Immature natural killer cell (primary cell): ENCODE measurements around the gene OR52N5. TPM values are rescaled to one million over a fixed set of nuclear protein-coding genes. Genes with fewer than 3 reads are reported as not detected.

Source experiments
- DNase-seq, 3 donors: peaks; one replicate each; pipeline ENCODE4 v3.0.0; 2022; ENCODE audit warnings: mixed read lengths in 1 of 3
- H3K27ac Mint-ChIP-seq, 6 donors: one replicate each; pipeline ENCODE4 v1.8.0; 2020; ENCODE audit warnings: mixed read lengths in 6 of 6, mild to moderate bottlenecking in 5 of 6, inconsistent platforms in 4 of 6, moderate library complexity in 3 of 6
- H3K27me3 Mint-ChIP-seq, 3 donors: one replicate each; pipeline ENCODE4 v1.8.0; 2020 to 2021; ENCODE audit warnings: low read depth in 3 of 3, mild to moderate bottlenecking in 3 of 3, mixed read lengths in 3 of 3, moderate library complexity in 3 of 3, inconsistent platforms in 1 of 3
- H3K36me3 Mint-ChIP-seq, 3 donors: one replicate each; pipeline ENCODE4 v1.8.0; 2020; ENCODE audit warnings: mixed read lengths in 3 of 3, inconsistent platforms in 2 of 3, mild to moderate bottlenecking in 2 of 3
- H3K4me1 Mint-ChIP-seq, 2 donors: one replicate each; pipeline ENCODE4 v1.8.0; 2020; ENCODE audit warnings: inconsistent platforms in 2 of 2, mild to moderate bottlenecking in 2 of 2, mixed read lengths in 2 of 2, moderate library complexity in 1 of 2
- H3K4me3 Mint-ChIP-seq, 5 donors: one replicate each; pipeline ENCODE4 v1.8.0; 2020; ENCODE audit warnings: mild to moderate bottlenecking in 5 of 5, mixed read lengths in 5 of 5, inconsistent platforms in 3 of 5, moderate library complexity in 3 of 5
- H3K9me3 Mint-ChIP-seq, 6 donors: one replicate each; pipeline ENCODE4 v1.8.0; 2020; ENCODE audit warnings: mild to moderate bottlenecking in 6 of 6, mixed read lengths in 6 of 6, inconsistent platforms in 4 of 6, moderate library complexity in 3 of 6
- polyA plus RNA-seq, 3 donors: library from polyadenylated mRNA; unstranded; fragments of 300-500 nt; fragmentation: Illumina TruSeq; gene quantifications; one replicate each; pipeline ENCODE4 v1.2.3, GENCODE V29; 2021

Gene OR52N5
- polyA plus RNA-seq, 3 donors from 2014 or later: not detected

- H3K27ac Mint-ChIP-seq: no peak overlapping the region
- peaks cover 0 to 5% (median 2%) of the 10 kb centered on the region in 3 donors for H3K27me3 Mint-ChIP-seq
- H3K4me3 Mint-ChIP-seq: no peak overlapping the region
- H3K36me3 Mint-ChIP-seq: no peaks in the 10 kb centered on the region
- no peak for DNase-seq
- H3K9me3 Mint-ChIP-seq: peaks cover 0 to 1% (median 0%) of the 10 kb centered on the region in 6 donors
- H3K4me1 Mint-ChIP-seq: no peaks in the 10 kb centered on the region
These were observed 33.3 kb downstream of the OR52N5 start for GRCh38 chr11:5749836-5750235.

DNA sequence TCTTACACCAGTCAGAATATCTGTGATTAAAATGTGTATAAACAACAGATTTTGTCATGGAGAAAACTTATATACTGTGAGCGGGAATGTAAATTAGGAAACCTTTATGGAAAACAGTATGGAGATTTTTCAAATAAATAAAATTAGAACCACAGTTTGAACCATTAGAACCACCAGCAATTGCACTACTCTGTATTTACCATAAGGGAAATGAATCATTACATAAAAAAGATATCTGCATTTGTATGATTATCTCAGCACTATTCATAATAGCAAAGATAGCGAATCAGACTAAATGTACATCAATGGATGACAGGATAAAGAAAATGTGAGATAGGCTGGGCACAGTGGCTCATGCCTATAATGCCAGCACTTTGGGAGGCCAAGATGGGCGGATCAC is 36.5 kb downstream of the OR52N5 start:
- DNase-seq: no peak
- no peak overlapping the region for H3K27ac Mint-ChIP-seq
- H3K27me3 Mint-ChIP-seq: peaks cover under 1 to 2% (median 1%) of the 10 kb centered on the region in 3 donors
- H3K36me3 Mint-ChIP-seq: peaks cover 0 to 9% (median 0%) of the 10 kb centered on the region in 3 donors
- H3K9me3 Mint-ChIP-seq: peaks cover 4 to 27% (median 13%) of the 10 kb centered on the region in 6 donors
- no peaks in the 10 kb centered on the region for H3K4me1 Mint-ChIP-seq
- H3K4me3 Mint-ChIP-seq: no peak overlapping the region

- H3K4me3 Mint-ChIP-seq: no peak overlapping the region
- peaks cover 4 to 10% (median 5%) of the 10 kb centered on the region in 3 donors for H3K27me3 Mint-ChIP-seq
- peaks cover 10 to 29% (median 21%) of the 10 kb centered on the region in 6 donors for H3K9me3 Mint-ChIP-seq
- peaks cover 4 to 22% (median 7%) of the 10 kb centered on the region in 3 donors for H3K36me3 Mint-ChIP-seq
- H3K4me1 Mint-ChIP-seq: no peaks in the 10 kb centered on the region
- no peak for DNase-seq
- H3K27ac Mint-ChIP-seq: no peak overlapping the region
These were observed 44.7 kb downstream of the OR52N5 start for GRCh38 chr11:5738431-5738830.

GRCh38 chr11:5737670-5738392 is 45.3 kb downstream of the OR52N5 start:
- Mint-ChIP-seq H3K36me3 (peaks cover 4 to 22% (median 7%) of the 10 kb centered on the region in 3 donors), H3K27me3 (peaks cover 4 to 10% (median 5%) of the 10 kb centered on the region in 3 donors), H3K4me1 (no peaks in the 10 kb centered on the region), H3K9me3 (peaks cover 10 to 27% (median 20%) of the 10 kb centered on the region in 6 donors), H3K4me3 (no peak overlapping the region), H3K27ac (no peak overlapping the region)
- DNase-seq: no peak

GRCh38 chr11:5737091-5737490 is 46.1 kb downstream of the OR52N5 start:
- H3K27ac Mint-ChIP-seq: no peak overlapping the region
- H3K27me3 Mint-ChIP-seq: peaks cover 4 to 10% (median 5%) of the 10 kb centered on the region in 3 donors
- H3K4me3 Mint-ChIP-seq: no peak overlapping the region
- no peaks in the 10 kb centered on the region for H3K4me1 Mint-ChIP-seq
- peaks cover 4 to 21% (median 7%) of the 10 kb centered on the region in 3 donors for H3K36me3 Mint-ChIP-seq
- H3K9me3 Mint-ChIP-seq: peaks cover 7 to 20% (median 15%) of the 10 kb centered on the region in 6 donors
- DNase-seq: no peak

- peaks cover under 1 to 7% (median 5%) of the 10 kb centered on the region in 3 donors for H3K27me3 Mint-ChIP-seq
- no peaks in the 10 kb centered on the region for H3K4me1 Mint-ChIP-seq
- DNase-seq: no peak
- peaks cover 0 to 13% (median 9%) of the 10 kb centered on the region in 6 donors for H3K9me3 Mint-ChIP-seq
- H3K4me3 Mint-ChIP-seq: no peak within 1 kb of the TSS
- H3K36me3 Mint-ChIP-seq: peaks cover 4 to 14% (median 6%) of the 10 kb centered on the region in 3 donors
- no peak within 1 kb of the TSS for H3K27ac Mint-ChIP-seq
These were observed 46.8 kb downstream of the OR52N5 start, which contains the start of gene OR56B1 for GRCh38 chr11:5736396-5736795. OR56B1 (plus strand) TSS chr11:5736448; CDS start chr11:5736517, 69 bp downstream.

DNA sequence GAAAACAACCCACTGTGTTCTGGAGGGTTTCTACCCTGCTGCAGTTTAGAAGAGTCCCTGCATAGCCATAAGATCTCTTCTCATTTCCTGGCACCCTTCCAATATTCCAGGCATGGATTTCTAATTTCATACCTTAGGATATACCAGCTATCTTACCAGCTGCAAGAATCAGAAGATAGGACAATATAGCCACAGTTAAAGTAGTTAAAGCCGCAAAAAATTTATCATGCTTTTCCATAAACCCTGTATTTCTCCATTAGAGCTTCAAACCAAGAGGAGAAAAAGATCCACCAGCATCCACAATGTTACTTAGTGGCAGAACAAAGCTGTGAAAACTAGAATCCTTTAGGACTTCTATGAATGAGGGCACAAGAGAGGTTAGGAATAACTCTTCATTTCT is 55.5 kb downstream of the OR52N5 start:
- no peak overlapping the region for H3K4me3 Mint-ChIP-seq
- H3K9me3 Mint-ChIP-seq: no peaks in the 10 kb centered on the region
- H3K36me3 Mint-ChIP-seq: peaks cover 0 to 5% (median 3%) of the 10 kb centered on the region in 3 donors
- no peak for DNase-seq
- H3K4me1 Mint-ChIP-seq: no peaks in the 10 kb centered on the region
- no peak overlapping the region for H3K27ac Mint-ChIP-seq
- peaks cover 0 to 16% (median 3%) of the 10 kb centered on the region in 3 donors for H3K27me3 Mint-ChIP-seq

DNA sequence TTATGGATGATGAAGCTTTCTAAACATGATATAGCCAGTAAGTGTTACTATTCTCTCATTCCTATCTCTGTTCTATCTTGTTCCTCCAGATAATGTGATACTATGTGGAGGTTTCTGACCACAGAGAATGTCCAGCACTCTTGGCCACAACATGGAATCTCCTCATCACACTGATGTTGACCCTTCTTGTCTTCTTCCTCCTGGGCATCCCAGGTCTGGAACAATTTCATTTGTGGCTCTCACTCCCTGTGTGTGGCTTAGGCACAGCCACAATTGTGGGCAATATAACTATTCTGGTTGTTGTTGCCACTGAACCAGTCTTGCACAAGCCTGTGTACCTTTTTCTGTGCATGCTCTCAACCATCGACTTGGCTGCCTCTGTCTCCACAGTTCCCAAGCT is 56.8 kb downstream of the OR52N5 start:
- no peak overlapping the region for H3K4me3 Mint-ChIP-seq
- DNase-seq: no peak
- no peaks in the 10 kb centered on the region for H3K4me1 Mint-ChIP-seq
- H3K27me3 Mint-ChIP-seq: peaks cover 0 to 16% (median 3%) of the 10 kb centered on the region in 3 donors
- no peaks in the 10 kb centered on the region for H3K9me3 Mint-ChIP-seq
- no peak overlapping the region for H3K27ac Mint-ChIP-seq
- H3K36me3 Mint-ChIP-seq: peaks cover 0 to 5% (median 3%) of the 10 kb centered on the region in 3 donors

Other genes starting within 250 kb of the OR52N5 start
- gene OR52H1, start 234.8 kb downstream of the OR52N5 start, polyA plus RNA-seq: not detected
- gene OR52B6, start 202.5 kb downstream of the OR52N5 start, polyA plus RNA-seq: not detected
- gene TRIM6, start 186.7 kb downstream of the OR52N5 start, polyA plus RNA-seq: not detected
- 10 to 100 TPM; 13.6 to 37.6 (median 18.8) TPM for gene TRIM34, start 158.4 kb downstream of the OR52N5 start, polyA plus RNA-seq
- 10 to 100 TPM in 2 of 3 donors, 1 to 10 TPM in 1; 8.9 to 19.8 (median 14.6) TPM for gene TRIM5, start 98.3 kb downstream of the OR52N5 start, polyA plus RNA-seq
- 100 to 1,000 TPM; 148 to 196 (median 166) TPM for gene TRIM22, start 93.6 kb downstream of the OR52N5 start, polyA plus RNA-seq
- under 1 TPM in 1 of 3 donors, not detected in 2; 0.28 TPM for gene OR56B1, start 46.9 kb downstream of the OR52N5 start, polyA plus RNA-seq
- not detected for gene OR52N4, start 29.1 kb downstream of the OR52N5 start, polyA plus RNA-seq
- gene OR52N1, start 7.9 kb upstream of the OR52N5 start, polyA plus RNA-seq: not detected
- gene OR52N2, start 25.6 kb upstream of the OR52N5 start, polyA plus RNA-seq: not detected
- gene OR52E6, start 58.5 kb upstream of the OR52N5 start, polyA plus RNA-seq: not detected
- gene OR52E8, start 74.3 kb upstream of the OR52N5 start, polyA plus RNA-seq: not detected
- not detected for gene OR52E4, start 97.3 kb upstream of the OR52N5 start, polyA plus RNA-seq
- not detected for gene OR52E5, start 109.9 kb upstream of the OR52N5 start, polyA plus RNA-seq
- gene OR56A3, start 158.9 kb upstream of the OR52N5 start, polyA plus RNA-seq: not detected
- not detected for gene OR56A5, start 185.1 kb upstream of the OR52N5 start, polyA plus RNA-seq
- gene OR52L1, start 203.6 kb upstream of the OR52N5 start, polyA plus RNA-seq: not detected
- not detected for gene OR56A4, start 223.6 kb upstream of the OR52N5 start, polyA plus RNA-seq
- gene OR56A1, start 247.4 kb upstream of the OR52N5 start, polyA plus RNA-seq: not detected